ENCODE results near the gene FUT2.
"Not testable (repeated sequence)": the region's sequence is repeated elsewhere in the genome, so short reads cannot be mapped to it uniquely, and the experiment has no call there.

FUT2 gene

GRCh38 chr19:48671446-48671995, 24.2 kb upstream of the FUT2 start:
- DNase-seq: no peak

- DNase-seq: no peak
Observed at GRCh38 chr19:48672994-48673393, 22.8 kb upstream of the FUT2 start, which contains the start of gene NTN5. Gene NTN5, minus strand, starts transcription at chr19:48673017. Its CDS starts 2,031 bp downstream, at chr19:48670986.

GRCh38 chr19:48673436-48674100, 22.2 kb upstream of the FUT2 start:
- no peak for DNase-seq

GRCh38 chr19:48674216-48674809, 21.5 kb upstream of the FUT2 start:
- no peak for DNase-seq

- DNase-seq: peak; percentile 67 to 79
Observed at GRCh38 chr19:48674921-48675824, 20.6 kb upstream of the FUT2 start.

GRCh38 chr19:48676487-48676886, 19.3 kb upstream of the FUT2 start:
- DNase-seq: no peak

GRCh38 chr19:48676887-48677286, 18.9 kb upstream of the FUT2 start:
- DNase-seq: no peak

- DNase-seq: no peak
Observed at GRCh38 chr19:48678201-48678600, 17.6 kb upstream of the FUT2 start.

- DNase-seq: not testable (repeated sequence)
Observed at GRCh38 chr19:48680006-48680405, 15.8 kb upstream of the FUT2 start.

GRCh38 chr19:48680436-48681126, 15.2 kb upstream of the FUT2 start:
- no peak for DNase-seq

GRCh38 chr19:48681127-48681470, 14.7 kb upstream of the FUT2 start:
- no peak for DNase-seq

- no peak for DNase-seq
Observed at GRCh38 chr19:48683349-48683748, 12.4 kb upstream of the FUT2 start.

- DNase-seq: no peak
Observed at GRCh38 chr19:48685583-48685982, 10.2 kb upstream of the FUT2 start.

GRCh38 chr19:48686088-48686487, 9.7 kb upstream of the FUT2 start:
- no peak for DNase-seq

GRCh38 chr19:48686637-48687036, 9.1 kb upstream of the FUT2 start:
- not testable (repeated sequence) for DNase-seq

- no peak for DNase-seq
Observed at GRCh38 chr19:48687776-48688175, 8.0 kb upstream of the FUT2 start.

- no peak for DNase-seq
Observed at GRCh38 chr19:48689449-48689848, 6.3 kb upstream of the FUT2 start.

- DNase-seq: not testable (repeated sequence)
Observed at GRCh38 chr19:48693629-48694028, 2.1 kb upstream of the FUT2 start.

GRCh38 chr19:48696353-48697010, 711 bp downstream of the FUT2 start:
- no peak for DNase-seq

GRCh38 chr19:48698046-48698445, 2.3 kb downstream of the FUT2 start:
- DNase-seq: no peak

- no peak for DNase-seq
Observed at GRCh38 chr19:48702701-48703100, 6.9 kb downstream of the FUT2 start.

GRCh38 chr19:48703316-48703715, 7.5 kb downstream of the FUT2 start:
- DNase-seq: no peak
